ENCODE data around the gene BCAT1.

Gene BCAT1

DNA sequence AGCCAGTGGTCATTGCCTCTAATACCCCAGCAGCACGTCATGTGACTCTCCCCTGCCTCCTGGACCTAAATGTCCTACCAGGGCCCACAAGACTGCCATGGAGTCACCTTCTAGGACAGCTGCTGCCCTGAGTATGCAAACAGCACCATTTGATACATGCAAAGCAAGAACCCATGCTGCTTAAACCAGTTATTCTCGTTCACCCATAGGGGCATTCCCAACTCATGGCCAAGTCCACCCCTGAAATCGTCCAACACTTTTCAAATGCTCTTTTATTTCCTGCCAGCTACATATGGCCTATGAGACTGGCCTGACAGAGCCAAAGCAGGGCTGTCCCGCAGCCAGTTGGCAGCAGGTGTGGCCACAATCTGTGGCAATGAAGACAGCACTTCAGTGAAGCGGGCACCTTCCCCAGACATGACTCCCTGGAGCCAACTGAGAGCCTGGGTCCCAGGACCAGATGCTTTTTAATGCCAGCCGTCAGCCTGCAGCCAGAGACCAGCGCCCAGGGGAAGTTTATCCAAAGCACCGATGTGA, 99.9 kb downstream of the BCAT1 start:
- ATAC-seq (no peak), DNase-seq (no peak)
- H3K27me3 Mint-ChIP-seq = peaks cover 8% of the 10 kb centered on the region
- H3K4me1 Mint-ChIP-seq = peaks cover 18% of the 10 kb centered on the region
- H3K9me3 Mint-ChIP-seq = no peaks in the 10 kb centered on the region
- H3K27ac Mint-ChIP-seq = no peak overlapping the region
- H3K4me3 Mint-ChIP-seq = no peak overlapping the region

DNA sequence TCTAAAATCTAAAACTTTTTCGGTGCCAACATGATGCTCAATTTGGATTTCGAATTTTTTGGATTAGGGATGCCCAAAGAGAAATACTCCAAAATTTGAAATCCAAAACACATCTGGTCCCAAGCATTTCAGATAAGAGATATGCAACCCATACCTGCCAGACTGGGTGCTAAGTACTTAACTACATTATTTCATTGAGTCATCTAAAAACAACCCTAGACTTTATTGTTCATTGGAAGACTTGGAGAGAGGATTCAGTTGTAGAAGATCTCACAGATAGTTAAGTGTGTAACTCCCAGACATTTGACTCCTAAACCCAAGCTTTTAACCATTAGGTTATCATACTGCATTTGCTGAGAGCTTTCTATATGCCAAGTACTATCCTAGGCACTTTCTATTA, 102.2 kb downstream of the BCAT1 start:
- H3K27me3 Mint-ChIP-seq = peaks cover 8% of the 10 kb centered on the region
- no peak overlapping the region for H3K27ac Mint-ChIP-seq
- no peak for DNase-seq
- peaks cover 6% of the 10 kb centered on the region for H3K4me1 Mint-ChIP-seq
- H3K9me3 Mint-ChIP-seq = no peaks in the 10 kb centered on the region
- ATAC-seq = no peak
- H3K4me3 Mint-ChIP-seq = no peak overlapping the region

DNA sequence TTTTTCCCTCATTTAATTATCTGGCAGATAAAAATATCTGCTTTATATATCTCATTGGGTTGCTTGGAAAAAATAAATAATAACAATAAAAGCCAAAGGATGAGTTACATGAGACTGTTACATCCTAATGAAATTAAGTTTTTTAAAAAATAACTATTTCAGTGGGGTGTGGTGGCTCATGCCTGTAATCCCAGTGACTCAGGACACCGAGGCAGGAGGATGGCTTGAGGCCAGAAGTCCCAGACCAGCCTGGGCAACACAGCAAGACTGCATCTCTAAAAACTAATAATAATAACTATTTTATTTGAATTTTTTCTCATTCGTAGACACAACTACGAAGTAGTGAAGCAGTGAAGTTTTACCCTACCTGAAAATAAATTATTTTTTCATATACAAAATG, 103.3 kb downstream of the BCAT1 start:
- no peaks in the 10 kb centered on the region for H3K9me3 Mint-ChIP-seq
- H3K27me3 Mint-ChIP-seq = peaks cover 8% of the 10 kb centered on the region
- ATAC-seq = no peak

DNA sequence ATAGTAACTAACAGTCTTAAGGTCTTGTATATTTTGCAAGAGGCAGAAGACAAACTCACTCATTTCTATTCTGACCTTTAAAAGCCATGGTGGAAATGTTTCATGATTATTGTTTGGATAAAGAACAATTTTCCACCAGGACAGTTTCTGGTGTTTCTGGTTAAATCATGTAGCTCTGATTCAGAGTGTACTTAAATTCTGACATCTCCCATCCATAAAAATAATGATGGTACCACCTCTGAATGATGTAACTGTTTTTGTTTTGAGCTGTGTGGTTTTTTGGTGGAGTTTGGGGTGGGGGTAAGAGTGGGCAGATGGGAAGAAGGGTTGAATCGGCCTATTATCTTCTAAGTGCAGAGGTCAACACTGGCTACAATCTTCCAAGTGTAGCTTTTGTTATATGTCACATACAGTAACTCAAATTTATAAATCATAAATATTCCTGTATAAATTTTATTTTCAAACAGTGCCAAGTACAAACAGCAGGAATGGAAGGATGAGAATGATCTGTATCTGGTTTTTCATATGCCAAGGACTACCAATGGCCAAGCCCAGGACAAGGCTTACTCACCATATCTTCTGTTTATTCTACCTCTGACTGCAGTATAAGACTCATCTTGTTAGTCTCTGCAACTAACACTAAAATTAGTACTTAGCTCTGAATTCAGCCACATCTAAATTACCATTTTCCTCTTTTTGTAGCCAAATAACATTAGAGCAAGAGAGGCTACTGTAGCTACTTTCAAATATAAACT, 108.7 kb downstream of the BCAT1 start:
- Mint-ChIP-seq H3K4me3 (peak overlapping the region; percentile 20 to 43), H3K4me1 (peaks cover 44% of the 10 kb centered on the region), H3K27ac (peak overlapping the region; percentile 68 to 87), H3K27me3 (no peaks in the 10 kb centered on the region), H3K9me3 (no peaks in the 10 kb centered on the region)
- no peak for DNase-seq
- no peak for ATAC-seq

More for the DNA sequence above, 103.3 kb downstream of the BCAT1 start:
- H3K27ac Mint-ChIP-seq = no peak overlapping the region
- no peak for DNase-seq
- no peak overlapping the region for H3K4me3 Mint-ChIP-seq
- peaks cover 12% of the 10 kb centered on the region for H3K4me1 Mint-ChIP-seq

DNA sequence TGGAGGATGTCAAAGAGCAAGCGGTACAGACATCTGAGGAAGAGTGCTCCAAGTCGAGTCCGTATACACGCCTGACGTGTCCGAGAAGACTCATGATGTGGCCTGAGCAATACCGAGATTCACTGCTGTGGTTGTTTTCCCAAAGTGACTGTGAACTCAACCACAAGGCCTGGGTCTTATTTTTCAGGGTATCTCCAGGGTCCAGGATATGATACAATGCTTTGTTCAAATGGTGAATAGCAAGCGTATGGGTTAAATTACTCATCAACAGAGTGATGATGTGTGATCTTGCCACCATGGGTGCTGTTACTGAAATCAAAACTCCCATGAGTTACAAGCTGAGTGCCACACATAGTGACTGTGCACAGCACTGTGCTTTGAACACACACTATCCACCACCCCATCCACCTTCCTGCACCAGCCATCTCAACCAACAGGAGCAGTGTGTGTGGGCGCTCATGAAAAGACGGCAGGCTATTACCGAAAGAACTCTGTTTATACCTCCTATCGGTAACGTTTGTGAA, 109.6 kb downstream of the BCAT1 start:
- peak overlapping the region; percentile 37 to 53 for H3K4me3 Mint-ChIP-seq
- ATAC-seq = peak; percentile 95
- H3K9me3 Mint-ChIP-seq = no peaks in the 10 kb centered on the region
- H3K27me3 Mint-ChIP-seq = no peaks in the 10 kb centered on the region
- peaks cover 44% of the 10 kb centered on the region for H3K4me1 Mint-ChIP-seq
- H3K27ac Mint-ChIP-seq = peak overlapping the region; percentile 68 to 87
- DNase-seq = peak; percentile 73 to 88

DNA sequence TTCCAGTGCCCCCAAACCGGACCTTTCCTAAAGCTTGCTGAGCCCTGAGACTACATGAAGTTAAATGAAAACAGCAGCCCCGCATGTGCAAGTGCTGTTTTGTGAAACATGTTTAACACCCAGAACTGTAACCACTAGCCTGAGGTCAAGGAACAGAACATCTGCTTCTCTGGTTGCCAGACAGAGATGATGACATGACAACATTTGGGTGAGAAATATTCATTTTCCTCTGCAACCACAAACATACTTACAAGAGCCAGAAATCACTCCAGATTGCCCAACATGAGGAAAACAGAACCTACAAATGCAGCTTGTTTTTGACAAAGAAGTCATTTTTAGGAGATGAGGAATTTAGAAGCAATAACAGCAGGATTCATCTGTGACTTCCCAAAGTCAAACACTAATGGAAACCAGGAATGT, 110.4 kb downstream of the BCAT1 start:
- peak; percentile 31 to 55 for DNase-seq

DNA sequence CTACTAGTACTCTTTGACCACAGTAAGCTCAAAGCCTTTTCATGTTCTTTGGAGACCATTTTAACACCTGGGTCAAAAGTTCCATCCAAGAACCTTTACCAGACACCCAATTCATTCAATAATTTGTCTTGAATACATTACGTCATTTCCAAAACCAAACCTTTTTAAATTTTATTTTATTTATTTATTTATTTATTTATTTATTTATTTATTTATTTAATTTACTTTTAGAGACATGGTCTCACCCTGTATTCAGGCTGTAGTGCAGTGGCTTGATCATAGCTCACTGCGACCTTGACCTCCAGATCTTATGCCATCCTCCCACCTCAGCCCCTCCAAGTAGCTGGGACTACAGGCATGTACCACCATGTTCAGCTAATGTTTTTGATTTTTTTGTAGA, 113.5 kb downstream of the BCAT1 start:
- no peaks in the 10 kb centered on the region for H3K9me3 Mint-ChIP-seq
- H3K27me3 Mint-ChIP-seq = no peaks in the 10 kb centered on the region
- ATAC-seq (no peak), DNase-seq (no peak)
- H3K27ac Mint-ChIP-seq = no peak overlapping the region
- peaks cover 36% of the 10 kb centered on the region for H3K4me1 Mint-ChIP-seq
- no peak overlapping the region for H3K4me3 Mint-ChIP-seq

More for the DNA sequence above, 110.4 kb downstream of the BCAT1 start:
- Mint-ChIP-seq H3K4me3 (peak overlapping the region; percentile 22 to 27), H3K27ac (peak overlapping the region; percentile 68 to 83), H3K4me1 (peaks cover 44% of the 10 kb centered on the region), H3K9me3 (no peaks in the 10 kb centered on the region), H3K27me3 (no peaks in the 10 kb centered on the region)
- peak; percentile 47 for ATAC-seq

DNA sequence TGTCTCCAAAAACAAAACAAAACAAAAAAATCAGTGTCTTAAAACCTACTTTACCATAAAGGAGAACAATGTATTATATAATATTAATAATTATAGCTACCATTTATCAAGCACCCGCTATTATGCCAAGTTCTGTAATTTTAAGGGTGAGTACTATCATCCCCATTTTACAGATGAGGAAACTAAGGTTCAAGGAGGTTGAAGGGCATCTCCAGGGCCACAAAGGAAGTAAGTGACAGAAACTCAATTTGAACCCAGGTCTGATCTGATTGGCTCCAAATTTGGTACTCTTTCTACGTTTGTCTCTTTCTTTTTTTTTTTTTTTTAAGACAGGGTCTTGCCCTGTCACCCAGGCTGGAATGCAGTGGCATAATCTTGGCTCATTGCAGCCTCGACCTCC, 115.4 kb downstream of the BCAT1 start:
- Mint-ChIP-seq H3K4me3 (no peak overlapping the region), H3K9me3 (no peaks in the 10 kb centered on the region), H3K27ac (no peak overlapping the region), H3K4me1 (peaks cover 17% of the 10 kb centered on the region), H3K27me3 (no peaks in the 10 kb centered on the region)
- ATAC-seq (no peak), DNase-seq (no peak)

DNA sequence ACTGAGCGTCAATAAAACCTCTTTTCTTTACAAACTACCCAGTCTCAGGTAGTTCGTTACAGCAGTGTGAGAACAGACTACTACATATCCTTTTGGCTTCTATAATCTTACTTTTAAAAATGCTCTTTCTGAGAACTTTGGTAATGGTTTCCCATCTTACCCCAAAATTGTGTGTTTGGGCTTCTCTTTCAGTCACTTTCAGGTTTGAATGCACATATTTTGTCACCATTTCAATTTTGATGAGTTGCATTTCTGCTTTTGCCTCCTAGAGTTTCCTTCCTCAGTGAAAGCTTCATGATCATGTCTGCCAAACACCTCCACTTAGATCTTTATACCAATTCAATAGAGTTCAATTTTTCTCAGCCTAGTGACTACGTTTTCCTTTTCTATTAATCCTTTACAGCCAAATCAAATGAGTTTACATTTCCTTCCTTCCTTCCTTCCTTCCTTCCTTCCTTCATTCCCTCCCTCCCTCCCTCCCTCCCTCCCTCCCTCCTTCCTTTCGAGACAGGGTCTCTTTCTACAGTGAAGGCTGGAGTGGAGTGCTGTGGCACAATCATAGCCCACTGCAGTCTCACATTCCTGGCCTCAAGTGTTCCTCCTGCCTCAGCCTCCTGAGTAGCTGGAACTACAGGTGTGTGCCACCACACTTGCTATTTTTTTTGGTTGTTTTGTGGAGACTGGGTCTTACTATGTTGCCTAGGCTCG, 124.9 kb downstream of the BCAT1 start:
- H3K27me3 Mint-ChIP-seq = no peaks in the 10 kb centered on the region
- H3K4me1 Mint-ChIP-seq = peaks cover 31% of the 10 kb centered on the region
- H3K9me3 Mint-ChIP-seq = peaks cover 10 to 12% of the 10 kb centered on the region in 2 donors
- H3K27ac Mint-ChIP-seq = peak overlapping the region in 1 of 2 donors; percentile 89
- H3K4me3 Mint-ChIP-seq = no peak overlapping the region
- DNase-seq (no peak), ATAC-seq (no peak)

DNA sequence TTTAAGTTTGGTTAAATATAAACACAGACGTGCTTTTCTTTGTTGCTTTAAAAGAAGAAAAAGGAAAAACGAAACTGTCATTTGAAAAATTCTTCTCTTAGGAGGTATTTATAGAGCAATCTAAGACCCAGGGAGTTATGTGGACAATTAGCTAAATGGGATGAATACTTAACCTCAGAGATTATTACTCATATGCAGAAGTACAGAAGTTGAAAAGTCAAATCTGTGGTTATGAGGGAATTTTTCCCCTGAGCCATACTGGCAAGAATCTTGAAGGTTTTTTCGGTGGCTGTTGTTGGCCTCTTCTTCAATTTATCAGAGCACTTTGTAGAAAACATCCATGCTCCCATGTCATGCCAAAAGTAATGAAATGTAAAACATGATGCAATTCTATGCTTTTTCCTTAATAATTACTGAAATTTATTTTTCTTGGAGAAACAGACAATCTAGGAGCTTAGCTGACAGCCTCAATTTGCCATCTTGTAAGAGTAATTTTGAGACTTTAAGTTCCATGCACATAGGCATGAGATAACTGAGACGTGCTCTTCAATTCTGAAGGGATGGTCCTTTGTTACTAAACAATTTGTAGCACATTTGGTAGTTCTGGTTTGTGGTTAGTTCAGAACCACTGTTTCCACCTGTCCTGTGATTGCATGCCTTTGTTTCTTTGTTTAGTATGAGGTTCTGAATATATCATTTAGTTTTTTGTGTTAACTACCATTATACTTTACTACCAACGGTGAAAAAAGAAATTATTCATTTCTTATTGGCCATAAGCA, 126.6 kb downstream of the BCAT1 start:
- H3K9me3 Mint-ChIP-seq = peaks cover 10 to 12% of the 10 kb centered on the region in 2 donors
- no peak for DNase-seq

DNA sequence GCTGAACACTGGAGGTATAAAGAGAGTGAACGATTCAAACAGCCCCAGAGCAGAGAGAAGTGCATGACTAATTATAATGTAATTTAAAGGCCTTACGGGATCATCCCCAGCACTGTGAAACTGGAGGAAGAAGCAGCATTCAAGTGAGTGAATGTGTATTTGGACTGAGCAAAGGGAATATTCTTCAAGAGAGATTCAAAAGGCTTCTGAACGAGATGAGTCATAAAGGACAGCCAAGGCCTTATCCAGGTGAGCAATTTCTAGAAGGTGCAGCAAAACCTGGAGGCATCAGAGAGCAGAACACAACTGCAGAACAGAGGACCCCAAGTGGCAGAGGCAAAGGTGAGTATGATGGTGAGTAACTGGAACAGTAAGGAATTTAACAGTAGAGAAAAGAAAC, 127.2 kb downstream of the BCAT1 start:
- peaks cover 10 to 12% of the 10 kb centered on the region in 2 donors for H3K9me3 Mint-ChIP-seq
- peaks cover 31% of the 10 kb centered on the region for H3K4me1 Mint-ChIP-seq
- ATAC-seq (peak; percentile 52), DNase-seq (no peak)
- no peaks in the 10 kb centered on the region for H3K27me3 Mint-ChIP-seq
- H3K27ac Mint-ChIP-seq = no peak overlapping the region
- H3K4me3 Mint-ChIP-seq = no peak overlapping the region

More for the DNA sequence above, 126.6 kb downstream of the BCAT1 start:
- peak; percentile 85 for ATAC-seq
- H3K4me3 Mint-ChIP-seq = peak overlapping the region in 1 of 2 donors; percentile 7
- H3K27ac Mint-ChIP-seq = peak overlapping the region in 1 of 2 donors; percentile 53
- H3K27me3 Mint-ChIP-seq = no peaks in the 10 kb centered on the region
- peaks cover 31% of the 10 kb centered on the region for H3K4me1 Mint-ChIP-seq

DNA sequence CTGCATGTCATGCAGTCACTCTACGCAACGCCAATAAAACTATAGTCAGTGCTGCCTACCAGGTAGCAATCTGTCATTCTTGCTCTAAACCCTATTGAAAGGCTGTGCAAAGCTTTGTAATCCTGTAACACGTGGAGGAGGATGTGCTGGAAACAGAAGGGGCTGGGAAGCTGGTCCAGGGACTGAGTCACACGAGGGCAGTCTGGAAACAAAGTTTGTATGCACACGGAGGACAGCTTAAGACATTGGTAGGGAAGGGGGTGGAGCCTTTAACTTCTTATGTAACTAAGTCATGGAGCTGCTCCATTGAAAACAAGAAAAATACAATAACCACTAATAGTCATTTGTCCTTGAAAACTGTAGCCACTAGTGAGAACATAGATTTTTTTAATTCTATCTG, 128.0 kb downstream of the BCAT1 start:
- Mint-ChIP-seq H3K27me3 (no peaks in the 10 kb centered on the region), H3K4me3 (no peak overlapping the region), H3K4me1 (peaks cover 31% of the 10 kb centered on the region), H3K27ac (no peak overlapping the region), H3K9me3 (peaks cover 10 to 12% of the 10 kb centered on the region in 2 donors)
- DNase-seq = no peak
- no peak for ATAC-seq

DNA sequence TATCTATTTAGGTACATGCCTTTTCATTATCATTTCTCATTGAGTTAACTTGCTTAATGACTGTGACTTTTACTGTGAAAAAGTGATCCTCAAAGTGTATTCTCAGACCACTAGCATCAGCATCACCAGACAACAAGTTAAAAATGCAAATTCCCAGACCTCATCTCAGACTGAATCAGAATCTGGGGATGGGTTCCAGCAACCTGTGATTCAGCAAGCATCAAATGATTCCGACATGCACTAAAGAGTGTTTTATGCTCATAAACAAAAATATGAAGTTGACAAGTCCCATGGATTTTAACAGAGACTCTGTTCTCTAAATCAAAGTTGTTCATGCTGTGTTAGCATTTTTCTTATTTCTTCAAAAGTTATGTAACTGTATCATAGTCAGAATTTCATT, 130.6 kb downstream of the BCAT1 start:
- H3K4me3 Mint-ChIP-seq = no peak overlapping the region
- H3K27ac Mint-ChIP-seq = no peak overlapping the region
- ATAC-seq (no peak), DNase-seq (no peak)
- no peaks in the 10 kb centered on the region for H3K27me3 Mint-ChIP-seq
- peaks cover 2 to 3% of the 10 kb centered on the region in 2 donors for H3K9me3 Mint-ChIP-seq
- H3K4me1 Mint-ChIP-seq = peaks cover 42% of the 10 kb centered on the region

DNA sequence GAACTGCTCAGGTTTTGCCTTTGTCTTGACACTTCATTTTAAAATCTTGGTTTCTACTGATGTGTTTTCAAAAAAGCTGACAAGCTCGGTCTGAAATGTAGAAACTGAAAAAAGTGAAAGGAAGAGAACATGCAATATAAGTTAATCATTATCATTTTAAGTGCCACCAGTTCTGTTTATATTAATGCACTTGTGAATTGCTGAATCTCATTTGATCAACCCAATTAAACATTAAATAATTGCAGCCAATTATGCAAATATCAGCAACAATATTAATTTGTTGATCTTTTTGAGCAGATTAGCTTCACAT, 133.8 kb downstream of the BCAT1 start:
- Mint-ChIP-seq H3K9me3 (no peaks in the 10 kb centered on the region), H3K4me3 (peak overlapping the region; percentile 68 to 73), H3K27ac (peak overlapping the region in 1 of 2 donors; percentile 20), H3K27me3 (no peaks in the 10 kb centered on the region), H3K4me1 (peaks cover 20% of the 10 kb centered on the region)
- ATAC-seq (no peak), DNase-seq (no peak)

DNA sequence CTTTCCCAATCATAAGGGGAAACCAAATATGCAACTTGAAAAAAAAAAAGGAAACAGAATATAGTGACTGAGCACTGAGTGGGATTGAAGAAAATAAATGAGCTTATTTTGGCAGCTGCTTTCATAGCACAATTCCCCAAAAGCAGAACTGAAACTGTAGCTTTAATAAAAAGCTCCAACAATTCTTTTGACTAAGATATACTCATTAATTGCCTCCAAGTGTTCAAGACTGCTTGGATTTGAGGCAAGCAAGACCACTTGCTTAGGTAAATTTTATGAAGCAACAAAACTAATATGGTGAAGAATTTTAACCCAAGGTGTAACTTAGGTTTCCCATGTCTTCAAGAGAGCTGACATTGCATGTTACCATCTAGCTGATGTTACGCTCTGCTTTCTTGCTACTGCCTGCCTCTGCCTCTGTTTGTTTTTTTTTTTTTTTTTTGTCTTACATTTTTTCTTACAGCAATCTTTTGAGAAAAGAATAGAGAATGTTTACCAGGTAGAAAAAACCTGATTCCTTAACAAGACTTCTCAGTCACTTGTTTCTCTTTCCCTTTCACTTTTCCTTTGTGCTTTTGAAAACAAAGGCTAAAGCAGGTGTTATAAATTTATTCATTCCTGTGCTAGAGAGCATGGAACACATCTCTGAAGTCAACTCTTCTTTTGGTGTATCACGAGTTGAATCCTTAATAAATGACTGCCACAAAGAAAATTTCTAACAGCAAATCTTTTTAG, 134.4 kb downstream of the BCAT1 start:
- no peaks in the 10 kb centered on the region for H3K27me3 Mint-ChIP-seq
- peak overlapping the region in 1 of 2 donors; percentile 97 for H3K27ac Mint-ChIP-seq
- H3K4me1 Mint-ChIP-seq = peaks cover 20% of the 10 kb centered on the region
- H3K4me3 Mint-ChIP-seq = peak overlapping the region; percentile 68 to 73
- no peak for DNase-seq
- ATAC-seq = no peak
- no peaks in the 10 kb centered on the region for H3K9me3 Mint-ChIP-seq

All from stimulated activated naive CD8-positive, alpha-beta T cell treated with anti-CD3 and anti-CD28 coated beads, Interleukin-15, amount 100 ng/mL, for 72 hours (primary cell).